Measurements from ENCODE around the gene CAVIN1.
"Not testable (repeated sequence)": the region's sequence is repeated elsewhere in the genome, so short reads cannot be mapped to it uniquely, and the experiment has no call there.

DNA sequence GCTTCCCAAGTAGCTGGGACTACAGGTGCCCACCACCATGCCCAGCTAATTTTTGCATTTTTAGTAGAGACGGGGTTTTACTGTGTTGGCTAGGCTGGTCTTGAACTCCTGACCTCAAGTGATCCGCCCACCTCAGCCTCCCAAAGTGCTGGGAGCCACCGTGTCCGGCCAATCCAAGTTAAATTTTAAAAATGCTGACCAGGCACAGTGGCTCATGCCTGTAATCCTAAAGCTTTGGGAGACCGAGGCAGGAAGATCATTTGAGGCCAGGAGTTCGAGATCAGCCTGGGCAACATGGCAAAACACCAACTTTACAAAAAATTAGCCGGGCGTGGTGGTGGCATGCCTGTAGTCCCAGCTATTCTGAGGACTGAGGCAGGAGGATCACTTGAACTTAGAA is 31.6 kb downstream of the CAVIN1 start:
- not testable (repeated sequence) for TF ChIP-seq EZH2 (IDR thresholded peaks at IDR 0.05; ENCODE audit: insufficient read depth, poor library complexity, severe bottlenecking); EZH2phosphoT487 (IDR thresholded peaks at IDR 0.05; ENCODE audit: insufficient read depth, low read depth)
